HEK293 (cell line): ENCODE measurements around the gene SDC1.

Experiments
- CTCF ChIA-PET: fragments of 350-600 bp; formaldehyde crosslinking; extraction: SDS; loops from one replicate; lab custom pipeline; 2021; ENCODE audit warnings: antibody characterized with exemption; lab: Yijun Ruan, JAX
- POLR2A ChIA-PET: fragments of 300-600 bp; formaldehyde crosslinking; extraction: SDS; loops from one replicate; lab custom pipeline; 2020; ENCODE audit warnings: antibody characterized with exemption, inconsistent platforms; lab: Yijun Ruan, JAX
- H3K27ac ChIP-seq: fragments of 200-500 bp; sonication (Bioruptor generic); 2 replicates; pipeline ENCODE4 v1.5.1; 2014; ENCODE audit warnings: low read depth, low read length, control low read depth, inconsistent platforms; ENCODE audit errors: extremely low read depth
- H3K36me3 ChIP-seq, 2 experiments: fragments of 200-500 bp in 1 of 2; sonication (Bioruptor generic) in 1 of 2; 1 replicate in 1 of 2; 2 replicates in 1 of 2; pipeline ENCODE4 v1.5.1; 2014 to 2017; ENCODE audit warnings: inconsistent platforms in 2 of 2, low read length in 2 of 2; ENCODE audit not compliant: control insufficient read depth in 2 of 2, insufficient read depth in 1 of 2
- H3K4me1 ChIP-seq: fragments of 200-500 bp; sonication (Bioruptor generic); 2 replicates; pipeline ENCODE4 v1.5.1; 2014; ENCODE audit warnings: mild to moderate bottlenecking, low read length, inconsistent platforms; ENCODE audit not compliant: control insufficient read depth, insufficient read depth
- H3K4me3 ChIP-seq: 2 replicates; pipeline ENCODE4 v1.5.1; 2011; ENCODE audit warnings: low read depth, mild to moderate bottlenecking, control low read depth, low read length, moderate library complexity
- H3K9me3 ChIP-seq: fragments of 200-500 bp; sonication (Bioruptor generic); 2 replicates; pipeline ENCODE4 v1.5.1; 2014; ENCODE audit warnings: low read depth, low read length, inconsistent platforms; ENCODE audit not compliant: control insufficient read depth, insufficient read depth
- HOXD13 ChIP-seq: sonication (generic); formaldehyde crosslinking; IDR thresholded peaks from 2 replicates; pipeline ENCODE4 v1.8.0; 2022; ENCODE audit warnings: missing genetic modification reagents, borderline replicate concordance
- MYNN ChIP-seq: fragments of 450-650 bp; formaldehyde crosslinking; IDR thresholded peaks from 2 replicates; pipeline ENCODE4 v1.5.1; 2016; ENCODE audit warnings: missing biosample characterization, missing genetic modification characterization, borderline replicate concordance
- PRDM10 ChIP-seq: fragments of 450-650 bp; formaldehyde crosslinking; IDR thresholded peaks from 2 replicates; pipeline ENCODE4 v1.5.1; 2016; ENCODE audit warnings: missing biosample characterization, missing genetic modification characterization
- SETDB1 ChIP-seq: IDR thresholded peaks from one replicate; pipeline ENCODE4 v1.6.1; 2017; ENCODE audit warnings: mild to moderate bottlenecking, low read length, moderate library complexity, mixed read lengths; ENCODE audit not compliant: insufficient read length
- SP7 ChIP-seq: fragments of 450-650 bp; formaldehyde crosslinking; IDR thresholded peaks from 2 replicates; pipeline ENCODE4 v1.5.1; 2016; ENCODE audit warnings: missing biosample characterization, missing genetic modification characterization
- ZFP41 ChIP-seq: fragments of 450-650 bp; formaldehyde crosslinking; IDR thresholded peaks from 2 replicates; pipeline ENCODE4 v1.5.1; 2016; ENCODE audit warnings: missing biosample characterization, missing genetic modification characterization, borderline replicate concordance
- ZNF112 ChIP-seq: fragments of 450-650 bp; formaldehyde crosslinking; IDR thresholded peaks from 2 replicates; pipeline ENCODE4 v1.5.0; 2017; ENCODE audit warnings: missing biosample characterization, missing genetic modification characterization
- ZNF121 ChIP-seq: fragments of 450-650 bp; formaldehyde crosslinking; IDR thresholded peaks from 2 replicates; pipeline ENCODE4 v1.5.1; 2016; ENCODE audit warnings: missing biosample characterization, missing genetic modification characterization
- ZNF138 ChIP-seq: fragments of 450-650 bp; formaldehyde crosslinking; IDR thresholded peaks from 2 replicates; pipeline ENCODE4 v1.5.1; 2016; ENCODE audit warnings: missing biosample characterization, missing genetic modification characterization, borderline replicate concordance
- ZNF169 ChIP-seq: fragments of 450-650 bp; formaldehyde crosslinking; IDR thresholded peaks from 2 replicates; pipeline ENCODE4 v1.5.1; 2016; ENCODE audit warnings: missing biosample characterization, missing genetic modification characterization
- ZNF202 ChIP-seq: fragments of 450-650 bp; formaldehyde crosslinking; IDR thresholded peaks from 2 replicates; pipeline ENCODE4 v1.5.1; 2016; ENCODE audit warnings: missing biosample characterization, missing genetic modification characterization, borderline replicate concordance
- ZNF239 ChIP-seq: fragments of 450-650 bp; formaldehyde crosslinking; IDR thresholded peaks from 2 replicates; pipeline ENCODE4 v1.5.1; 2016; ENCODE audit warnings: missing biosample characterization, missing genetic modification characterization
- ZNF274 ChIP-seq, 2 experiments: fragments of 200-500 bp in 1 of 2; fragments of 450-650 bp in 1 of 2; sonication (Bioruptor generic) in 1 of 2; formaldehyde crosslinking in 1 of 2; IDR thresholded peaks; 2 replicates each; pipeline versions ENCODE4 v1.5.1 to v1.6.1; 2014 to 2016; ENCODE audit warnings: borderline replicate concordance in 1 of 2, inconsistent platforms in 1 of 2, low read length in 1 of 2, missing biosample characterization in 1 of 2, missing genetic modification characterization in 1 of 2
- ZNF302 ChIP-seq: fragments of 450-650 bp; formaldehyde crosslinking; IDR thresholded peaks from 2 replicates; pipeline ENCODE4 v1.5.1; 2016; ENCODE audit warnings: missing biosample characterization, missing genetic modification characterization, low read depth
- ZNF311 ChIP-seq: fragments of 450-650 bp; formaldehyde crosslinking; IDR thresholded peaks from 2 replicates; pipeline ENCODE4 v1.5.1; 2017; ENCODE audit warnings: missing biosample characterization, missing genetic modification characterization, borderline replicate concordance
- ZNF423 ChIP-seq: fragments of 450-650 bp; formaldehyde crosslinking; IDR thresholded peaks from 2 replicates; pipeline ENCODE4 v1.5.1; 2016; ENCODE audit warnings: missing biosample characterization, missing genetic modification characterization
- ZNF558 ChIP-seq: fragments of 450-650 bp; formaldehyde crosslinking; IDR thresholded peaks from 2 replicates; pipeline ENCODE4 v1.5.1; 2016; ENCODE audit warnings: missing biosample characterization, missing genetic modification characterization
- ZNF585B ChIP-seq: fragments of 450-650 bp; formaldehyde crosslinking; IDR thresholded peaks from 2 replicates; pipeline ENCODE4 v1.5.1; 2016; ENCODE audit warnings: missing biosample characterization, missing genetic modification characterization
- ZNF624 ChIP-seq: fragments of 450-650 bp; formaldehyde crosslinking; IDR thresholded peaks from 2 replicates; pipeline ENCODE4 v1.5.1; 2017; ENCODE audit warnings: missing biosample characterization, missing genetic modification characterization
- ZNF76 ChIP-seq: fragments of 450-650 bp; formaldehyde crosslinking; IDR thresholded peaks from 2 replicates; pipeline ENCODE4; 2016; ENCODE audit warnings: low read depth, missing biosample characterization, missing genetic modification characterization, borderline replicate concordance
- TF ChIP-seq, protein P1 (sequence below): fragments of 450-650 bp; formaldehyde crosslinking; IDR thresholded peaks from 2 replicates; pipeline ENCODE4 v1.5.1; 2016; ENCODE audit warnings: missing biosample characterization, missing genetic modification characterization
- TF ChIP-seq, protein P2 (sequence below): fragments of 450-650 bp; IDR thresholded peaks from 2 replicates; pipeline ENCODE4 v1.5.1; 2018; ENCODE audit warnings: missing biosample characterization, mild to moderate bottlenecking, missing genetic modification characterization

Gene SDC1

GRCh38 chr2:20170704-20171250 lies 54.2 kb downstream of the SDC1 start (continued):
- TF ChIP-seq ZNF169 (tag by site-specific recombination) = no peak

GRCh38 chr2:20169796-20170703 lies 54.9 kb downstream of the SDC1 start:
- POLR2A ChIA-PET = interaction anchor here (1.2 kb wide), 1 partner anchor 40 kb away, joined by 5 read pairs; no protein-coding TSS in a partner anchor
- TF ChIP-seq ZNF121 (tag by site-specific recombination) (no peak), MYNN (tag by site-specific recombination) (no peak), HOXD13 (CRISPR knock-in tag) (no peak), PRDM10 (tag by site-specific recombination) (no peak), ZNF274 (IDR thresholded peaks at IDR 0.05; ENCODE audit: low read length) (no peak), ZNF274 (tag by site-specific recombination; IDR thresholded peaks at IDR 0.05; ENCODE audit: borderline replicate concordance) (no peak), ZNF76 (tag by site-specific recombination) (no peak), ZNF624 (tag by site-specific recombination) (no peak)
- TF ChIP-seq, all 188 proteins: peak for 0
- no peak overlapping the region for H3K4me3 ChIP-seq
- no peaks in the 10 kb centered on the region for H3K4me1 ChIP-seq
- no peaks in the 10 kb centered on the region for H3K36me3 ChIP-seq
- H3K9me3 ChIP-seq = no peaks in the 10 kb centered on the region
- CTCF ChIA-PET = no interaction called here
- H3K27ac ChIP-seq = no peak overlapping the region

GRCh38 chr2:20168727-20169696 lies 55.9 kb downstream of the SDC1 start:
- POLR2A ChIA-PET = interaction anchor here (1.2 kb wide), 1 partner anchor 41 kb away, joined by 5 read pairs; no protein-coding TSS in a partner anchor
- CTCF ChIA-PET = interaction anchor here (0.6 kb wide), 1 partner anchor 169 kb away, joined by 3 read pairs; no protein-coding TSS in a partner anchor
- H3K9me3 ChIP-seq = no peaks in the 10 kb centered on the region
- no peaks in the 10 kb centered on the region for H3K4me1 ChIP-seq
- H3K4me3 ChIP-seq = no peak overlapping the region
- no peaks in the 10 kb centered on the region for H3K36me3 ChIP-seq
- H3K27ac ChIP-seq = no peak overlapping the region
- TF ChIP-seq SP7 (tag by site-specific recombination) (no peak), SETDB1 (no peak), ZNF311 (no peak), ZNF112 (tag by site-specific recombination) (no peak), ZNF423 (no peak), ZFP41 (tag by site-specific recombination) (no peak), ZNF585B (tag by site-specific recombination) (no peak), ZNF138 (tag by site-specific recombination) (no peak), ZNF202 (no peak), ZNF302 (tag by site-specific recombination) (no peak), ZNF239 (tag by site-specific recombination) (no peak), ZNF558 (tag by site-specific recombination) (no peak)
- TF ChIP-seq, protein P1, sequence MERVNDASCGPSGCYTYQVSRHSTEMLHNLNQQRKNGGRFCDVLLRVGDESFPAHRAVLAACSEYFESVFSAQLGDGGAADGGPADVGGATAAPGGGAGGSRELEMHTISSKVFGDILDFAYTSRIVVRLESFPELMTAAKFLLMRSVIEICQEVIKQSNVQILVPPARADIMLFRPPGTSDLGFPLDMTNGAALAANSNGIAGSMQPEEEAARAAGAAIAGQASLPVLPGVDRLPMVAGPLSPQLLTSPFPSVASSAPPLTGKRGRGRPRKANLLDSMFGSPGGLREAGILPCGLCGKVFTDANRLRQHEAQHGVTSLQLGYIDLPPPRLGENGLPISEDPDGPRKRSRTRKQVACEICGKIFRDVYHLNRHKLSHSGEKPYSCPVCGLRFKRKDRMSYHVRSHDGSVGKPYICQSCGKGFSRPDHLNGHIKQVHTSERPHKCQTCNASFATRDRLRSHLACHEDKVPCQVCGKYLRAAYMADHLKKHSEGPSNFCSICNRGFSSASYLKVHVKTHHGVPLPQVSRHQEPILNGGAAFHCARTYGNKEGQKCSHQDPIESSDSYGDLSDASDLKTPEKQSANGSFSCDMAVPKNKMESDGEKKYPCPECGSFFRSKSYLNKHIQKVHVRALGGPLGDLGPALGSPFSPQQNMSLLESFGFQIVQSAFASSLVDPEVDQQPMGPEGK (tag by site-specific recombination) = no peak
- TF ChIP-seq, protein P2, sequence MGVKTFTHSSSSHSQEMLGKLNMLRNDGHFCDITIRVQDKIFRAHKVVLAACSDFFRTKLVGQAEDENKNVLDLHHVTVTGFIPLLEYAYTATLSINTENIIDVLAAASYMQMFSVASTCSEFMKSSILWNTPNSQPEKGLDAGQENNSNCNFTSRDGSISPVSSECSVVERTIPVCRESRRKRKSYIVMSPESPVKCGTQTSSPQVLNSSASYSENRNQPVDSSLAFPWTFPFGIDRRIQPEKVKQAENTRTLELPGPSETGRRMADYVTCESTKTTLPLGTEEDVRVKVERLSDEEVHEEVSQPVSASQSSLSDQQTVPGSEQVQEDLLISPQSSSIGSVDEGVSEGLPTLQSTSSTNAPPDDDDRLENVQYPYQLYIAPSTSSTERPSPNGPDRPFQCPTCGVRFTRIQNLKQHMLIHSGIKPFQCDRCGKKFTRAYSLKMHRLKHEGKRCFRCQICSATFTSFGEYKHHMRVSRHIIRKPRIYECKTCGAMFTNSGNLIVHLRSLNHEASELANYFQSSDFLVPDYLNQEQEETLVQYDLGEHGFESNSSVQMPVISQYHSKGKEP (tag by site-specific recombination) = no peak
